ENCODE data around the gene EXOSC10.

- TF ChIP-seq CTCF (IDR thresholded peaks at IDR 0.05) (no peak), SP1 (CRISPR knock-in tag; conservative IDR thresholded peaks at IDR 0.05) (peak; percentile 50; the same call in 1 of the 2 replicates), PRDM15 (CRISPR knock-in tag; IDR thresholded peaks at IDR 0.05) (no peak), NFYB (CRISPR knock-in tag; conservative IDR thresholded peaks at IDR 0.05; ENCODE audit: low read depth) (no peak), GTF2I (CRISPR knock-in tag; conservative IDR thresholded peaks at IDR 0.05) (no peak), ZBTB43 (CRISPR knock-in tag; IDR thresholded peaks at IDR 0.05) (no peak), FOXK1 (CRISPR knock-in tag; IDR thresholded peaks at IDR 0.05) (no peak; the same call in 1 of the 2 replicates)
These were observed at the start of gene EXOSC10 for GRCh38 chr1:11099310-11100148.
